GM12892 (cell line): ENCODE data around the gene SMYD1.

Source experiments
- DNase-seq: peaks from one replicate; pipeline ENCODE4 v3.0.0; 2011; ENCODE audit not compliant: insufficient read length
- FAIRE-seq: peaks from 2 replicates; lab custom pipeline; 2011; peaks lifted over from hg19 to GRCh38; lab: Jason Lieb, UNC
- POLR2A ChIP-seq: IDR thresholded peaks from 2 replicates; pipeline ENCODE4 v1.6.1; 2011; ENCODE audit warnings: low read depth, low read length, control low read depth
- POLR2AphosphoS5 ChIP-seq: IDR thresholded peaks from 2 replicates; pipeline ENCODE4 v1.6.1; 2011; ENCODE audit warnings: low read depth, low read length, control low read depth
- TAF1 ChIP-seq: IDR thresholded peaks from 2 replicates; pipeline ENCODE4 v1.6.1; 2011; ENCODE audit warnings: low read depth, mild to moderate bottlenecking, control low read depth, low read length, borderline replicate concordance

Gene SMYD1

GRCh38 chr2:88058191-88058590, 9.4 kb upstream of the SMYD1 start:
- no peak for TF ChIP-seq POLR2AphosphoS5
- no peak for TF ChIP-seq TAF1
- DNase-seq, result no peak
- no peak for FAIRE-seq

- DNase-seq, result peak; percentile 23
- TF ChIP-seq POLR2AphosphoS5, result no peak
- no peak for TF ChIP-seq POLR2A
- TF ChIP-seq TAF1, result no peak
- FAIRE-seq, result no peak
Observed at GRCh38 chr2:88059979-88060906, 7.4 kb upstream of the SMYD1 start.

GRCh38 chr2:88060907-88061275, 6.7 kb upstream of the SMYD1 start:
- TF ChIP-seq POLR2AphosphoS5, result no peak
- no peak for TF ChIP-seq TAF1
- no peak for TF ChIP-seq POLR2A
- DNase-seq (no peak), FAIRE-seq (no peak)

GRCh38 chr2:88061295-88061694, 6.3 kb upstream of the SMYD1 start:
- no peak for DNase-seq
- TF ChIP-seq POLR2A, result no peak
- TF ChIP-seq TAF1, result no peak
- no peak for TF ChIP-seq POLR2AphosphoS5
- FAIRE-seq, result no peak

GRCh38 chr2:88066543-88066942, 1.1 kb upstream of the SMYD1 start:
- FAIRE-seq (no peak), DNase-seq (no peak)
- TF ChIP-seq TAF1 (no peak), POLR2AphosphoS5 (no peak), POLR2A (no peak)

- DNase-seq (no peak), FAIRE-seq (no peak)
- TF ChIP-seq POLR2AphosphoS5 (no peak), TAF1 (no peak), POLR2A (no peak)
Observed at GRCh38 chr2:88067189-88067588, 436 bp upstream of the SMYD1 start.

- TF ChIP-seq POLR2A, result no peak
- TF ChIP-seq POLR2AphosphoS5, result no peak
- TF ChIP-seq TAF1, result no peak
- no peak for FAIRE-seq
- no peak for DNase-seq
Observed at GRCh38 chr2:88068044-88068443, 419 bp downstream of the SMYD1 start.

GRCh38 chr2:88069117-88069516, 1.5 kb downstream of the SMYD1 start:
- no peak for DNase-seq
- TF ChIP-seq POLR2AphosphoS5 (no peak), POLR2A (no peak), TAF1 (no peak)
- FAIRE-seq, result no peak

- no peak for DNase-seq
- FAIRE-seq, result no peak
- TF ChIP-seq POLR2AphosphoS5 (no peak), TAF1 (no peak), POLR2A (no peak)
Observed at GRCh38 chr2:88070055-88070454, 2.4 kb downstream of the SMYD1 start.

GRCh38 chr2:88071365-88071764, 3.7 kb downstream of the SMYD1 start:
- DNase-seq, result no peak
- no peak for FAIRE-seq
- no peak for TF ChIP-seq POLR2A
- no peak for TF ChIP-seq TAF1
- TF ChIP-seq POLR2AphosphoS5, result no peak

- FAIRE-seq (no peak), DNase-seq (no peak)
- no peak for TF ChIP-seq POLR2A
- no peak for TF ChIP-seq TAF1
- TF ChIP-seq POLR2AphosphoS5, result no peak
Observed at GRCh38 chr2:88074150-88074549, 6.5 kb downstream of the SMYD1 start.

GRCh38 chr2:88074854-88075292, 7.2 kb downstream of the SMYD1 start:
- TF ChIP-seq POLR2AphosphoS5, result no peak
- no peak for TF ChIP-seq POLR2A
- TF ChIP-seq TAF1, result no peak
- no peak for FAIRE-seq
- DNase-seq, result no peak
